GM12878 (cell line): ENCODE measurements around the gene POLE2. TPM values are rescaled to one million over a fixed set of nuclear protein-coding genes. Genes with fewer than 3 reads are reported as not detected.

Source experiments
- KAT2A ChIP-seq: conservative IDR thresholded peaks from 2 replicates; pipeline ENCODE4 v1.6.1; 2011; ENCODE audit warnings: low read depth, low read length; ENCODE audit not compliant: control insufficient read depth
- polyA plus RNA-seq, 11 experiments: library from polyadenylated mRNA; depleted of rRNA in 4 of 11; unstranded in 6 of 11; stranded (reverse) in 5 of 11; fragments of >200 nt; fragmentation: Nextera tagmentation in 4 of 11; fragmentation: Illumina TruSeq in 1 of 11; extraction: Ambion mirVana in 4 of 11; extraction: Trizol in 1 of 11; gene quantifications; 1 replicate in 1 of 11; 2 replicates in 10 of 11; pipeline versions ENCODE4 v1.2.1 to v1.2.3, GENCODE V29; 2011 to 2016; ENCODE audit warnings: inconsistent platforms in 2 of 11, missing spikeins in 2 of 11, low read depth in 1 of 11
- total RNA-seq, 4 experiments: library from RNA; depleted of rRNA in 3 of 4; stranded (reverse); fragments of >200 nt in 3 of 4; fragmentation: Illumina TruSeq in 1 of 4; extraction: Trizol in 1 of 4; gene quantifications; 2 replicates each; pipeline versions ENCODE4 v1.2.1 to v1.2.3, GENCODE V29; 2013 to 2021
- TF ChIP-seq, protein P1 (sequence below): fragments of 450-650 bp; IDR thresholded peaks from 2 replicates; pipeline ENCODE4 v1.6.1; 2017; ENCODE audit warnings: antibody characterized with exemption, mild to moderate bottlenecking, moderate library complexity
- TF ChIP-seq, protein P2 (sequence below): IDR thresholded peaks from 2 replicates; pipeline ENCODE4 v1.6.1; 2012; ENCODE audit warnings: improper control_type of control experiment, low read depth, low read length; ENCODE audit not compliant: insufficient replicate concordance

POLE2 gene
- total and polyA plus RNA-seq, 10 of the 15 experiments (the other 5 are each of a cell fraction or from before 2014, with no cell fraction given) = 22.0 to 45.6 (median 38.8) TPM

DNA sequence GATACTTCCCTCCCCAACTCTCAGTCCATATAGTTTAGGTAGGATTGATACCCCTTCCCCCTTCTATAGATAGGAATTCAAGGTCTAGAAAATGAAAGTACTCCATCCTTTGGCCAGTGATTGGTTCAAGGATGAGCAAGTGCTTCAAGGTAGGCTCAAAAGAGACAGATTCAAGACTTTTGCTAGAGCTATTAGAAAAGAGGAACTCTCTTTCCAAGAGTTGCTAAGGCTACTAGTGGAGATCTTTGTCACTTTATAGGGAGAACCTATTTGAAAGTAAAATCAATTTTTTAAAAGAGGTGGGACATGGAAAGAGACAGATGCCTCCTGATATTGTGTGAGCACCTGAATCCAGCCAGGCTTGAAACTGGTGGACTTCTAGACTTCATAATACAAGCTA is 17.5 kb downstream of the POLE2 start (continued):
- TF ChIP-seq, protein P1, sequence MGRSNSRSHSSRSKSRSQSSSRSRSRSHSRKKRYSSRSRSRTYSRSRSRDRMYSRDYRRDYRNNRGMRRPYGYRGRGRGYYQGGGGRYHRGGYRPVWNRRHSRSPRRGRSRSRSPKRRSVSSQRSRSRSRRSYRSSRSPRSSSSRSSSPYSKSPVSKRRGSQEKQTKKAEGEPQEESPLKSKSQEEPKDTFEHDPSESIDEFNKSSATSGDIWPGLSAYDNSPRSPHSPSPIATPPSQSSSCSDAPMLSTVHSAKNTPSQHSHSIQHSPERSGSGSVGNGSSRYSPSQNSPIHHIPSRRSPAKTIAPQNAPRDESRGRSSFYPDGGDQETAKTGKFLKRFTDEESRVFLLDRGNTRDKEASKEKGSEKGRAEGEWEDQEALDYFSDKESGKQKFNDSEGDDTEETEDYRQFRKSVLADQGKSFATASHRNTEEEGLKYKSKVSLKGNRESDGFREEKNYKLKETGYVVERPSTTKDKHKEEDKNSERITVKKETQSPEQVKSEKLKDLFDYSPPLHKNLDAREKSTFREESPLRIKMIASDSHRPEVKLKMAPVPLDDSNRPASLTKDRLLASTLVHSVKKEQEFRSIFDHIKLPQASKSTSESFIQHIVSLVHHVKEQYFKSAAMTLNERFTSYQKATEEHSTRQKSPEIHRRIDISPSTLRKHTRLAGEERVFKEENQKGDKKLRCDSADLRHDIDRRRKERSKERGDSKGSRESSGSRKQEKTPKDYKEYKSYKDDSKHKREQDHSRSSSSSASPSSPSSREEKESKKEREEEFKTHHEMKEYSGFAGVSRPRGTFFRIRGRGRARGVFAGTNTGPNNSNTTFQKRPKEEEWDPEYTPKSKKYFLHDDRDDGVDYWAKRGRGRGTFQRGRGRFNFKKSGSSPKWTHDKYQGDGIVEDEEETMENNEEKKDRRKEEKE = no peak
- TF ChIP-seq, protein P2, sequence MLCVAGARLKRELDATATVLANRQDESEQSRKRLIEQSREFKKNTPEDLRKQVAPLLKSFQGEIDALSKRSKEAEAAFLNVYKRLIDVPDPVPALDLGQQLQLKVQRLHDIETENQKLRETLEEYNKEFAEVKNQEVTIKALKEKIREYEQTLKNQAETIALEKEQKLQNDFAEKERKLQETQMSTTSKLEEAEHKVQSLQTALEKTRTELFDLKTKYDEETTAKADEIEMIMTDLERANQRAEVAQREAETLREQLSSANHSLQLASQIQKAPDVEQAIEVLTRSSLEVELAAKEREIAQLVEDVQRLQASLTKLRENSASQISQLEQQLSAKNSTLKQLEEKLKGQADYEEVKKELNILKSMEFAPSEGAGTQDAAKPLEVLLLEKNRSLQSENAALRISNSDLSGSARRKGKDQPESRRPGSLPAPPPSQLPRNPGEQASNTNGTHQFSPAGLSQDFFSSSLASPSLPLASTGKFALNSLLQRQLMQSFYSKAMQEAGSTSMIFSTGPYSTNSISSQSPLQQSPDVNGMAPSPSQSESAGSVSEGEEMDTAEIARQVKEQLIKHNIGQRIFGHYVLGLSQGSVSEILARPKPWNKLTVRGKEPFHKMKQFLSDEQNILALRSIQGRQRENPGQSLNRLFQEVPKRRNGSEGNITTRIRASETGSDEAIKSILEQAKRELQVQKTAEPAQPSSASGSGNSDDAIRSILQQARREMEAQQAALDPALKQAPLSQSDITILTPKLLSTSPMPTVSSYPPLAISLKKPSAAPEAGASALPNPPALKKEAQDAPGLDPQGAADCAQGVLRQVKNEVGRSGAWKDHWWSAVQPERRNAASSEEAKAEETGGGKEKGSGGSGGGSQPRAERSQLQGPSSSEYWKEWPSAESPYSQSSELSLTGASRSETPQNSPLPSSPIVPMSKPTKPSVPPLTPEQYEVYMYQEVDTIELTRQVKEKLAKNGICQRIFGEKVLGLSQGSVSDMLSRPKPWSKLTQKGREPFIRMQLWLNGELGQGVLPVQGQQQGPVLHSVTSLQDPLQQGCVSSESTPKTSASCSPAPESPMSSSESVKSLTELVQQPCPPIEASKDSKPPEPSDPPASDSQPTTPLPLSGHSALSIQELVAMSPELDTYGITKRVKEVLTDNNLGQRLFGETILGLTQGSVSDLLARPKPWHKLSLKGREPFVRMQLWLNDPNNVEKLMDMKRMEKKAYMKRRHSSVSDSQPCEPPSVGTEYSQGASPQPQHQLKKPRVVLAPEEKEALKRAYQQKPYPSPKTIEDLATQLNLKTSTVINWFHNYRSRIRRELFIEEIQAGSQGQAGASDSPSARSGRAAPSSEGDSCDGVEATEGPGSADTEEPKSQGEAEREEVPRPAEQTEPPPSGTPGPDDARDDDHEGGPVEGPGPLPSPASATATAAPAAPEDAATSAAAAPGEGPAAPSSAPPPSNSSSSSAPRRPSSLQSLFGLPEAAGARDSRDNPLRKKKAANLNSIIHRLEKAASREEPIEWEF = no peak
- TF ChIP-seq KAT2A = no peak
- TF ChIP-seq, all 136 proteins: peak for 0
